GM12892 (cell line): ENCODE data around the gene IL33.

Experiments
- DNase-seq: peaks from one replicate; pipeline ENCODE4 v3.0.0; 2011; ENCODE audit not compliant: insufficient read length
- FAIRE-seq: peaks from 2 replicates; lab custom pipeline; 2011; peaks lifted over from hg19 to GRCh38; lab: Jason Lieb, UNC
- POLR2A ChIP-seq: IDR thresholded peaks from 2 replicates; pipeline ENCODE4 v1.6.1; 2011; ENCODE audit warnings: low read depth, low read length, control low read depth
- POLR2AphosphoS5 ChIP-seq: IDR thresholded peaks from 2 replicates; pipeline ENCODE4 v1.6.1; 2011; ENCODE audit warnings: low read depth, low read length, control low read depth
- TAF1 ChIP-seq: IDR thresholded peaks from 2 replicates; pipeline ENCODE4 v1.6.1; 2011; ENCODE audit warnings: low read depth, mild to moderate bottlenecking, control low read depth, low read length, borderline replicate concordance

IL33 gene

GRCh38 chr9:6224393-6225154, 9.0 kb downstream of the IL33 start:
- FAIRE-seq (no peak), DNase-seq (no peak)
- TF ChIP-seq POLR2A: no peak
- no peak for TF ChIP-seq TAF1
- TF ChIP-seq POLR2AphosphoS5: no peak

GRCh38 chr9:6226696-6227095, 11.1 kb downstream of the IL33 start:
- no peak for TF ChIP-seq TAF1
- no peak for TF ChIP-seq POLR2A
- no peak for TF ChIP-seq POLR2AphosphoS5
- DNase-seq: no peak
- FAIRE-seq: no peak

- FAIRE-seq: no peak
- DNase-seq: no peak
Measured at GRCh38 chr9:6229186-6229585, 13.6 kb downstream of the IL33 start.

GRCh38 chr9:6229619-6230018, 14.0 kb downstream of the IL33 start:
- TF ChIP-seq POLR2AphosphoS5 (no peak), TAF1 (no peak), POLR2A (no peak)
- DNase-seq (no peak), FAIRE-seq (no peak)

More at GRCh38 chr9:6229186-6229585, 13.6 kb downstream of the IL33 start:
- TF ChIP-seq POLR2A (no peak), POLR2AphosphoS5 (no peak), TAF1 (no peak)

- TF ChIP-seq TAF1 (no peak), POLR2A (no peak), POLR2AphosphoS5 (no peak)
- no peak for FAIRE-seq
- DNase-seq: no peak
Measured at GRCh38 chr9:6230037-6230780, 14.6 kb downstream of the IL33 start.

- TF ChIP-seq TAF1: no peak
- TF ChIP-seq POLR2A: no peak
- no peak for TF ChIP-seq POLR2AphosphoS5
- FAIRE-seq (no peak), DNase-seq (no peak)
Measured at GRCh38 chr9:6232336-6232945, 16.8 kb downstream of the IL33 start.

GRCh38 chr9:6234014-6234413, 18.4 kb downstream of the IL33 start:
- FAIRE-seq: no peak
- TF ChIP-seq TAF1 (no peak), POLR2A (no peak), POLR2AphosphoS5 (no peak)
- no peak for DNase-seq

GRCh38 chr9:6237267-6237666, 21.7 kb downstream of the IL33 start:
- TF ChIP-seq POLR2A (no peak), POLR2AphosphoS5 (no peak), TAF1 (no peak)
- DNase-seq: no peak
- no peak for FAIRE-seq

- no peak for DNase-seq
- FAIRE-seq: peak; percentile 76
- TF ChIP-seq POLR2A (no peak), TAF1 (no peak), POLR2AphosphoS5 (no peak)
Measured at GRCh38 chr9:6239048-6239461, 23.4 kb downstream of the IL33 start.

GRCh38 chr9:6239694-6240093, 24.1 kb downstream of the IL33 start:
- FAIRE-seq (no peak), DNase-seq (no peak)
- TF ChIP-seq POLR2A (no peak), POLR2AphosphoS5 (no peak)

- FAIRE-seq: peak; percentile 33
- no peak for DNase-seq
- no peak for TF ChIP-seq TAF1
- no peak for TF ChIP-seq POLR2AphosphoS5
- TF ChIP-seq POLR2A: no peak
Measured at GRCh38 chr9:6243746-6244145, 28.1 kb downstream of the IL33 start.
